B cell (primary cell): ENCODE data around the gene BHLHA9. TPM values are rescaled to one million over a fixed set of nuclear protein-coding genes. Genes with fewer than 3 reads are reported as not detected.

ENCODE experiments used
- ATAC-seq: fragments of 200-7000 bp; cut with Tn5 transposase; one replicate; pipeline ENCODE4 v1.10.0; 2021; ENCODE audit warnings: low read depth, mild to moderate bottlenecking, moderate number of reproducible peaks, moderate library complexity
- CTCF ChIA-PET: fragments of 350-600 bp; sonication (Branson Sonifier 250); formaldehyde crosslinking; loops from one replicate; lab custom pipeline; 2021; ENCODE audit warnings: antibody characterized with exemption, inconsistent platforms; lab: Charles Lee
- POLR2A ChIA-PET: fragments of 350-600 bp; sonication (Branson Sonifier 250); formaldehyde crosslinking; loops from one replicate; lab custom pipeline; 2021; ENCODE audit warnings: antibody characterized with exemption; lab: Charles Lee
- DNase-seq: peaks from one replicate; pipeline ENCODE4 v3.0.0; 2013
- H2AFZ ChIP-seq: 2 replicates; pipeline ENCODE4 v1.6.1; 2012; ENCODE audit warnings: mild to moderate bottlenecking, low read depth, low read length; ENCODE audit not compliant: insufficient read depth, poor library complexity, severe bottlenecking
- H3K27ac ChIP-seq, 2 donors: 1 replicate in 1 of 2; 2 replicates in 1 of 2; pipeline ENCODE4 v1.5.1; 2012 to 2013; ENCODE audit warnings: low read length in 2 of 2, mild to moderate bottlenecking in 2 of 2, moderate library complexity in 1 of 2
- H3K27me3 ChIP-seq, 4 experiments: fragments of 200-600 bp in 1 of 4; sonication (generic) in 1 of 4; replicated peaks in 1 of 4; 1 replicate in 2 of 4; 2 replicates in 2 of 4; pipeline versions ENCODE4 v1.6.1 to v1.7.0; 2013 to 2016; ENCODE audit warnings: low read length in 3 of 4, mild to moderate bottlenecking in 2 of 4, mixed read lengths in 1 of 4, moderate library complexity in 1 of 4; ENCODE audit not compliant: insufficient read depth in 4 of 4, control insufficient read depth in 3 of 4; ENCODE audit errors: control extremely low read depth in 1 of 4
- H3K36me3 ChIP-seq, 2 experiments: replicated peaks in 1 of 2; 1 replicate in 1 of 2; 2 replicates in 1 of 2; pipeline versions ENCODE4 v1.6.1 to v1.7.1; 2013; ENCODE audit warnings: low read length in 1 of 2; ENCODE audit not compliant: insufficient read depth in 2 of 2, control insufficient read depth in 1 of 2; ENCODE audit errors: control extremely low read depth in 1 of 2, extremely low read depth in 1 of 2
- H3K4me1 ChIP-seq, 2 donors: fragments of 200-600 bp in 1 of 2; sonication (generic) in 1 of 2; 1 replicate in 1 of 2; 2 replicates in 1 of 2; pipeline versions ENCODE4 v1.5.1 to v1.6.1; 2013 to 2017; ENCODE audit warnings: low read length in 2 of 2; ENCODE audit not compliant: control insufficient read depth in 2 of 2, insufficient read depth in 2 of 2
- H3K4me2 ChIP-seq: replicated peaks from 2 replicates; pipeline ENCODE3; 2012; ENCODE audit warnings: mild to moderate bottlenecking, low read depth, low read length; ENCODE audit not compliant: poor library complexity, severe bottlenecking
- H3K4me3 ChIP-seq, 5 experiments: fragments of 200-600 bp in 1 of 5; sonication (generic) in 1 of 5; 1 replicate in 3 of 5; 2 replicates in 2 of 5; pipeline versions ENCODE4 v1.5.1 to v1.7.0; 2011 to 2016; ENCODE audit warnings: low read length in 4 of 5, mild to moderate bottlenecking in 4 of 5, low read depth in 2 of 5, control low read depth in 1 of 5, moderate library complexity in 1 of 5; ENCODE audit not compliant: insufficient read depth in 1 of 5; ENCODE audit errors: control extremely low read depth in 1 of 5, extremely low read depth in 1 of 5
- H3K79me2 ChIP-seq: fragments of 200-600 bp; sonication (generic); one replicate; pipeline ENCODE4 v1.6.0; 2016; ENCODE audit warnings: low read length; ENCODE audit not compliant: control insufficient read depth, insufficient read depth
- H3K9ac ChIP-seq: fragments of 200-600 bp; sonication (generic); 2 replicates; pipeline ENCODE4 v1.6.1; 2017; ENCODE audit warnings: mild to moderate bottlenecking, low read length, moderate library complexity
- H3K9me3 ChIP-seq, 3 donors: one replicate each; pipeline versions ENCODE4 v1.6.1 to v1.7.1; 2013; ENCODE audit warnings: low read length in 2 of 3; ENCODE audit not compliant: control insufficient read depth in 2 of 3, insufficient read depth in 1 of 3; ENCODE audit errors: control extremely low read depth in 1 of 3
- H4K20me1 ChIP-seq: 2 replicates; pipeline ENCODE4 v1.6.0; 2012; ENCODE audit warnings: mild to moderate bottlenecking, low read length; ENCODE audit not compliant: insufficient read depth, control insufficient read depth, poor library complexity, severe bottlenecking
- H3K27ac Mint-ChIP-seq: one replicate; pipeline ENCODE4 v1.8.0; 2021; ENCODE audit warnings: mixed read lengths
- H3K27me3 Mint-ChIP-seq: one replicate; pipeline ENCODE4 v1.8.0; 2021; ENCODE audit warnings: mixed read lengths
- H3K4me1 Mint-ChIP-seq: one replicate; pipeline ENCODE4 v1.8.0; 2021; ENCODE audit warnings: mixed read lengths
- H3K4me3 Mint-ChIP-seq: one replicate; pipeline ENCODE4 v1.8.0; 2021; ENCODE audit warnings: mixed read lengths
- H3K9me3 Mint-ChIP-seq: one replicate; pipeline ENCODE4 v1.8.0; 2022; ENCODE audit warnings: mixed read lengths; ENCODE audit not compliant: insufficient read depth
- EZH2 ChIP-seq: IDR thresholded peaks from 2 replicates; pipeline ENCODE4 v1.6.1; 2012; ENCODE audit warnings: borderline replicate concordance, low read depth, mild to moderate bottlenecking, moderate library complexity, low read length; ENCODE audit not compliant: insufficient read depth, poor library complexity, severe bottlenecking
- WGBS: methylation state at CpG from one replicate; pipeline ENCODE4 v1.1.5; 2013; ENCODE audit warnings: missing lambda C conversion rate; ENCODE audit not compliant: insufficient coverage; 5-methylcytosine and 5-hydroxymethylcytosine counted together
- intact Hi-C: fragments of 100-400 bp; cut with micrococcal nuclease; formaldehyde crosslinking; loops from one replicate; pipeline ENCODE4 v1.10.0; 2022
- polyA plus RNA-seq: library from polyadenylated mRNA; depleted of rRNA; stranded (reverse); fragments of >200 nt; gene quantifications from 2 replicates; pipeline ENCODE4 v1.2.3, GENCODE V29; 2012
- total RNA-seq, 2 donors: library from RNA; stranded (reverse); fragments of 120-200 nt in 1 of 2; gene quantifications; 1 replicate in 1 of 2; 2 replicates in 1 of 2; pipeline versions ENCODE4 v1.2.3 to v1.2.4, GENCODE V29; 2013 to 2022
- TF ChIP-seq, protein P1 (sequence below): fragments of 200-600 bp; IDR thresholded peaks from one replicate; pipeline ENCODE4 v1.8.0; 2022; ENCODE audit warnings: antibody characterized with exemption, mild to moderate bottlenecking

Gene BHLHA9
- total and polyA plus RNA-seq, 2 donors (not counting 1 experiment from before 2014, with no cell fraction given): not detected

DNA sequence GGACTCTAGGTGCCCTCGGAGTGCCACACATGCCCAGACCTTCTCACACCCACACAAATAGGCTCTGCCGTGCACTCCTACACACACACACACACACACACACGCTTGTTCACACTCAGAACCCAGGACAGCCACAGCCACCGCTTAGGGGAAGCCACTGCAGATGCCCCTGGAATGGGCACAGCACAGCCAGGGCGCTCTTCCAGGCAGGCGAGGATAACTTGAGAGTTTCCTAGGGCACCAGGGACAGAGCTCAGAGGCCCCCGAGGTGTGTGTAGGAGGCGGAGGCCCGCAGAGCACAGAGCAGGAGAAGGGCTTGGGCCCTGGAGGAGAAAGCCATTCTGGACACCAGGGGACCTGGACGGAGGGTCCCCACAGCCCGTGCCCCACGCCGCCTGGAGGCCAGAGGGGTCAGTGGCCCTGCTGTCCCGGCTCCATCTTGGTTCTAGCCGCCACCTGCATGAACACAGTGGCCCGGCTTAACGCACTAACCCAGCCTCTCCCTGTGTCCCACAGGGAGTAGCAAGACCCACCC lies 30.2 kb downstream of the BHLHA9 start:
- Histone ChIP-seq H3K36me3 (no peaks in the 10 kb centered on the region), H2AFZ (no peak overlapping the region), H3K4me2 (no peak overlapping the region), H3K27ac (no peak overlapping the region), H3K9me3 (peaks cover 0 to 7% (median 0%) of the 10 kb centered on the region in 3 donors), H4K20me1 (no peaks in the 10 kb centered on the region), H3K27me3 (peaks cover 0 to 33% (median 11%) of the 10 kb centered on the region in 4 experiments), H3K4me1 (peaks cover 8 to 13% of the 10 kb centered on the region in 2 donors), H3K4me3 (no peak overlapping the region), H3K79me2 (no peaks in the 10 kb centered on the region), H3K9ac (no peak overlapping the region)
- intact Hi-C loops: no loop called here
- Mint-ChIP-seq H3K27ac (no peak overlapping the region), H3K9me3 (no peaks in the 10 kb centered on the region), H3K4me3 (no peak overlapping the region), H3K4me1 (peaks cover 6% of the 10 kb centered on the region), H3K27me3 (peaks cover 10% of the 10 kb centered on the region)
- DNase-seq (no peak), ATAC-seq (no peak)
- POLR2A ChIA-PET: no interaction called here
- CTCF ChIA-PET: no interaction called here
- 82% methylated on average over 9 of the region's 17 CpGs for WGBS
- TF ChIP-seq, protein P1, sequence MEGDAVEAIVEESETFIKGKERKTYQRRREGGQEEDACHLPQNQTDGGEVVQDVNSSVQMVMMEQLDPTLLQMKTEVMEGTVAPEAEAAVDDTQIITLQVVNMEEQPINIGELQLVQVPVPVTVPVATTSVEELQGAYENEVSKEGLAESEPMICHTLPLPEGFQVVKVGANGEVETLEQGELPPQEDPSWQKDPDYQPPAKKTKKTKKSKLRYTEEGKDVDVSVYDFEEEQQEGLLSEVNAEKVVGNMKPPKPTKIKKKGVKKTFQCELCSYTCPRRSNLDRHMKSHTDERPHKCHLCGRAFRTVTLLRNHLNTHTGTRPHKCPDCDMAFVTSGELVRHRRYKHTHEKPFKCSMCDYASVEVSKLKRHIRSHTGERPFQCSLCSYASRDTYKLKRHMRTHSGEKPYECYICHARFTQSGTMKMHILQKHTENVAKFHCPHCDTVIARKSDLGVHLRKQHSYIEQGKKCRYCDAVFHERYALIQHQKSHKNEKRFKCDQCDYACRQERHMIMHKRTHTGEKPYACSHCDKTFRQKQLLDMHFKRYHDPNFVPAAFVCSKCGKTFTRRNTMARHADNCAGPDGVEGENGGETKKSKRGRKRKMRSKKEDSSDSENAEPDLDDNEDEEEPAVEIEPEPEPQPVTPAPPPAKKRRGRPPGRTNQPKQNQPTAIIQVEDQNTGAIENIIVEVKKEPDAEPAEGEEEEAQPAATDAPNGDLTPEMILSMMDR: no peak
- TF ChIP-seq EZH2: no peak

DNA sequence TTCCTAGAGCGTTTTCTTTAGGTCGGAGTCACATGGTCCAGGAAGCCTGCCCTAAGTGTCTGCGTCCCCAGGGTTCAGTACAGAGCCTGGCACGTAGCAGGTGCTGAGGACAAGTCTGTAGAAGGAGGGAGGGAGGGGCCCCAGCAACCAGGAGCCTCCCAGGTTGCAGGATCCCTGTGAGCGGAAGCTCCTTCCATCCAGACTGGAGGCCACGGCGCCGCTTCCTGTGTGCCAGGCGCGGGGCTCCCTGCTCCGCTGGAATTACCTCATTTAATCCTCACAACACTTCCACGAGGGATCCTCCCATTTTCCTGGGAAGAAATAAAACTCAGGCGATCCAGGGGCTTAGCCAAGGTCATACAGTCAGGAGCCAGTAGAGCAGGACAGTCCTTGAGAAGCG lies 31.3 kb downstream of the BHLHA9 start:
- peaks cover 6% of the 10 kb centered on the region for H3K4me1 Mint-ChIP-seq
- Histone ChIP-seq H3K4me2 (no peak overlapping the region), H3K9ac (no peak overlapping the region), H3K36me3 (no peaks in the 10 kb centered on the region), H3K27me3 (peaks cover 0 to 37% (median 11%) of the 10 kb centered on the region in 4 experiments), H3K4me1 (peaks cover 7 to 10% of the 10 kb centered on the region in 2 donors), H3K9me3 (peaks cover 0 to 7% (median 0%) of the 10 kb centered on the region in 3 donors), H2AFZ (no peak overlapping the region), H3K79me2 (no peaks in the 10 kb centered on the region), H4K20me1 (no peaks in the 10 kb centered on the region), H3K27ac (no peak overlapping the region), H3K4me3 (no peak overlapping the region)
- no peak overlapping the region for H3K27ac Mint-ChIP-seq
- no peak overlapping the region for H3K4me3 Mint-ChIP-seq
- ChIA-PET CTCF (no interaction called here), POLR2A (no interaction called here)
- WGBS: 78% methylated on average over 14 of the region's 14 CpGs
- intact Hi-C loops: no loop called here
- ATAC-seq (no peak), DNase-seq (no peak)
- TF ChIP-seq EZH2: no peak
- TF ChIP-seq, protein P1: no peak
- H3K9me3 Mint-ChIP-seq: no peaks in the 10 kb centered on the region
- peaks cover 10% of the 10 kb centered on the region for H3K27me3 Mint-ChIP-seq
